GM12874 (cell line): ENCODE results near the gene TMEM232.

Experiments used
- CTCF ChIP-seq: IDR thresholded peaks from 2 replicates; pipeline ENCODE4 v1.5.1; 2011; ENCODE audit warnings: low read depth, mild to moderate bottlenecking, control low read depth, low read length, moderate library complexity; ENCODE audit not compliant: insufficient read depth

Gene TMEM232

GRCh38 chr5:110702704-110703103 lies 23.8 kb downstream of the TMEM232 start:
- TF ChIP-seq CTCF = no peak

- no peak for TF ChIP-seq CTCF
Measured at GRCh38 chr5:110702300-110702699, 24.2 kb downstream of the TMEM232 start.

DNA sequence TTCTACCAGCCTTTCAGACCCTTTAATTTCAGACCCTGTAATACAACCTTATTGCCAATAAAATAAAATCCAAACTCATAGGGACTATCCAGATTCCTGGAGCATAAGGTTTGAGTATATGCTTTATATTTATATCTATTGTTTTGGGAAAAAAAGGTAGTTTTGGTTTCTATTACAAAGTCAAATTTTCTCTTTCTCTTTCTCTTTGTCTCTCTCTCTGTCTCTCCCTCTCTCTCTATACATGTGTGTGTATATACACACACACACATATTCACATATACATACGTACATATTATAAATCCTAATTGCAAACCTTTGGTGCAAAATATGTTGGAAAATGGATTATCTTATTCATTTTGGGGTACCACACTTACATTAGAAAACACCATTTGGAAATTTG lies 39.0 kb downstream of the TMEM232 start:
- no peak for TF ChIP-seq CTCF

DNA sequence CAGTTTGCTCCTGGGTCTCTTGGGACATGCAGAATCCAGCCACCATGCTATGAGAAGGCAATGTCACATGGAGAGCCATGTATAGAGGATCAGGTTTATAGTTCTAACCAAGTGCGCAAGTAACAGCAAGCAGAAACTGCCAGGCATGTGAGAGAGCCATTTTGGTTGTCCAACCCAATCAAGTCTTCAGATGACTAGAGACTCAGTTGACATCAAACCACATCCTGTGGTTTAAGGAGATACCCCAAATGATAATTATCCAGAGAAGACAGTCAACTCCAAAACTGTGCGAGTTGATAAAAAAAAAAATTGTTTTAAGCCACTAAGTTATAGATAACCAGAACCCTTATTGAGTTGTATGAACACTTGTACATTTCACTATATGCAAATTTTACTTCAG lies 40.2 kb downstream of the TMEM232 start:
- no peak for TF ChIP-seq CTCF

GRCh38 chr5:110681953-110682352 lies 44.5 kb downstream of the TMEM232 start:
- no peak for TF ChIP-seq CTCF

GRCh38 chr5:110681109-110681508 lies 45.4 kb downstream of the TMEM232 start:
- TF ChIP-seq CTCF = no peak

DNA sequence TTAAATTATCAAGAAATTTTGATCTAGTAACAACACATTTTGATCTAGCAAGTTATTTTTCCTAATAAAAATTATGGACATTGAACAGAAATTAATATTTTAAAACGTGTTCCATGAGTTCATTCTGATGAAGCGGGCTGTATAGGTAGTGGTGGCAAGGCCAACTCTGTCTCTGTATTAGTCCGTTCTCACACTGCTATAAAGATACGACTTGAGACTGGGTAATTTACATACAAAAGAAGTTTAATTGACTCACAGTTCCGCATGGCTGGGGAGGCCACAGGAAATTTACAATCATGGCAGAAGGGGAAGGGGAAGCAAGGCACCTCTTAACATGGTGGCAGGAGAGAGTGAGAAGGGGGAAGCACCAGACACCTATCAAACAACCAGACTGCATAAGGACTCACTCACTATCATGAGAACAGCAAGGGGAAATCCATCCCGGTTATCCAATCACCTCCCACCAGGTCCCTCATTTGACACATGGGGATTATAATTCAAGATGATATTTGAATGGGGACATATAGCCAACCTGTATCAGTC lies 61.2 kb downstream of the TMEM232 start:
- TF ChIP-seq CTCF = no peak
